NCI-H187 treated with DMSO at 0.1 percent for 48 hours (cell line): ENCODE data around the gene SNX10.

Experiments
- DNase-seq: peaks from one replicate; lab custom pipeline; 2025; lab: John Stamatoyannopoulos, UW

Gene SNX10

DNA sequence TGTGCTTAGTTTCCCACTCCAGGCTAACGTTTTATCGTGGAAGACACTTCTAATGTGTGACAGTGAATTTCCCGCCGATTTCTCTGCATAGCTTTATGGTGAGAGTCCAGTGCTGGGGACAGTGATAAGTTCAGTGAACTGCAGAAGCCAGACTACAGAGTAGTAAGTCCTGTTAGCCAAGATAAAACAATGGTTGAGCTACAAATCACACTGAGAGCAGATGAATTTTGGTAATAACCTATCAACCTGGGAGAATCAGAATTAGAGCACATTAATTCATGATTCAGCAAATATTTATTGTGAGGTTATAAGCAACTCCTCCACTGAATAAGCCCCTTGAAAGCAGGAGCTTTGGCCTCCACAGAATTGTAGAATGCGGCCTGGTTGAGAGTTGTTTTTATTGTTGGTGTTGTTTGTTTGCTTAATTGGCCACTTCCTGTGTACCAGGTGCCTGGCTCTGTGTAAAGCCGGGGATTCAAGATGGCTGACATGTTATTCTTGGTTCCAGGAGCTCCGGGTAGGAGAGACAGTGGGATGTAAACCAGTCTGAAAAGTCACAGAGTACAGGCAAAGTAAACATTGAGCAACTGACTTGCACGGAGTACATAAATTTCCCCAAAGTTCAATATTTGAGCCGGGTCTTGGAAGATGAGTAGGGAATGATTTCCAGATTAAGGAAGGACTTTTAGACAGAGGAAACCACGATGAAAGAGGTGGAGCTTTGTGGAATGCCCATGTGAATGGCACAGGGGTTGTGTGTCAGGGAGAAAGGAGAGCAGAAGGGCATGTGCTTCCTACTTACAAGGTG lies 112.7 kb downstream of the SNX10 start:
- DNase-seq: no peak

- DNase-seq: no peak
These were observed 114.8 kb downstream of the SNX10 start for GRCh38 chr7:26406433-26406832.

DNA sequence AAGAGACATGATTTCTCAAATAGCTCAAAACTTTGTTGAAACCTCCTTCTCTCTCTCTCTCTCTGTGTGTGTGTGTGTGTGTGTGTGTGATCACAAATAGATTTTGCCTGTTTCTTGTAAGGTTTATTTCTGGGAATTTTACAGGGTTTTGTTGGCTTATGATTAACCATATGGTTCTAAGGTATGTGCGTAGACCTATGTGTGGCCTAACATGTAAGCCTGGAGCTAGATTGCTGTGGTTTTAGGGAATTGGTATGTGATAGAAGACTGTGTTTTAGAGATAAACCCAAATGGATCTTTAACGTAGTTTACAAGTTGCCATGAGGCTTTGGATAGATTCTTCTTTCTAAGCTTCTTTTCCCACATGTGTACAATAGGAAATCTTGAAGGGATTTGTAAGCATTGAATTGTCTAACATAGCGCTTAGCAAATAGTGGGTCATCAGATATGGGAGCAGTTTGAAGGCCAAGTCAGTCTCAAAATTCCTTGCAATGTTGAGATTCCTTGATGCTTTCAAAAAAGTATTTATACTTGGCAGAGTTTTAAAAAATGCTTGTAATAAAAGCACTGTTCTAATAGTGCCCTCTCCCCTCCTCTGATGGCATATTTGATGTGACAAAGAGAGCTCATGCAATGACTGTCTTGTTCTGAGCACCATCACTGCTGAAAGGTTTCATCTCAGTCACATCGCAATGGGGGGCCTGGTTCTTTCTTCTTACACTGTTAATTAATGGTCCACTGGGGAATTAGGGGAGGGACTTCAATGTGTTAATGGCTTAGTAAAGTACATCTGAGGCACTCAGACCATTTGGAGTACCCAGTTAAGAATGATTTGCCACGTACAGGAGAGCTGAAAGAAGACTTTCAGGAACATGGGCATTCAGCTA lies 118.2 kb downstream of the SNX10 start:
- DNase-seq: peak; percentile 91

DNA sequence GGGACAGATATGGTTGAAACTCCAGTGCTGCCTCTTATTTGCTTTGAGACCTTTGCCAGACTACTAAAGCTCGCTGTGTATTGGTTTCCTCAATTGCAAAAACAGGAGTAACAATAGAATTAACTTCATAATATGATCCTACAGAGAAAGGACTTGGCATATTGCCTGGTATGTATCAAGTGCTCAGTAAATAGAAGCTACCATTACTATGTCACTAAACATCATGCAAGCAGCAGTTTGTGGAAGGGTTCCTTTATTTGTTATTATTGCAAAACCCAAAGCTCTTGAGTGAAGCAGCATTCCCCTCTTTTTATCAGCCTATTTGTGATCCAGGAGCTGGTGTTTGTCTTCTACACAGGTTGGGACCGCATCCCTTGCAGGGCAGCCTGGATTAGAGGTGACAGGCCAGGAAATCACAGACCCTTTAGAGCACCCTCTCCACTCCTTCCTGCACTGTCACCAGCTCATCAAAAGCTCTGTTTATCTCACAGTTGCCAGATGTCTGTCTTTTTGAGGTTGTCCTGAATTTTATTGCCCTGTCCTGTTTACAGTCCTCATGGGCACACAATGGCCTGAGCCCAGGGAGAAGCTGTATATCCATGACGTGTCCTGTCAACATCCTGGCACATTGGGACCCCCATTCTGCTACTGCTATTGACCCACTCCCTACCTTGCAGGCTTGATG lies 121.5 kb downstream of the SNX10 start:
- peak; percentile 67 for DNase-seq

GRCh38 chr7:26416004-26416403 lies 124.3 kb downstream of the SNX10 start:
- DNase-seq: no peak

DNA sequence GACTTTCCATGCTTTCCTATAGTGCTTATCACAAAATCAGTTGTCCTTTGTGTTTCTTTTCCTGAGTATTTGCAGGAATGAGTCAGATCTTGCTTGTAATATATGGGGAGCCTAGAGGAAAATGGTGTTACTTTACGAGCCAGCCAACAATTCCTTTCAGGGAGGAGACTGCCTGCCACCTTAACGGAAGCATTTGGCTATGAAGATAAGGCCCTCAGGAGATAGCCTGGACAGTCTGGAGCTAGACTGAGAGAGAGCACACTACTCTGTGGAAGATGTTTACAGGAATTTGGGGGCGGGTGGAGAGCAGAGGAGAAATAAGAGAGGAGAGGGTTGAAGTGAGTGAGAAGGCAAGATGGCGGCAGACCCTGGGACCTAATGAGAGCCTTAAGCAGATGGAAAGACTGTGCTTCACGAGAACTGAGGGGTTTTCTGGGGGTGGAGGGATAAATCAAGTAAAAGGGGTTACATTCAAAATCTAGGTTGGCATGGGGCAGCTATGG lies 126.3 kb downstream of the SNX10 start:
- no peak for DNase-seq

GRCh38 chr7:26419198-26419597 lies 127.5 kb downstream of the SNX10 start:
- DNase-seq: no peak

GRCh38 chr7:26420422-26421019 lies 128.9 kb downstream of the SNX10 start:
- no peak for DNase-seq

DNA sequence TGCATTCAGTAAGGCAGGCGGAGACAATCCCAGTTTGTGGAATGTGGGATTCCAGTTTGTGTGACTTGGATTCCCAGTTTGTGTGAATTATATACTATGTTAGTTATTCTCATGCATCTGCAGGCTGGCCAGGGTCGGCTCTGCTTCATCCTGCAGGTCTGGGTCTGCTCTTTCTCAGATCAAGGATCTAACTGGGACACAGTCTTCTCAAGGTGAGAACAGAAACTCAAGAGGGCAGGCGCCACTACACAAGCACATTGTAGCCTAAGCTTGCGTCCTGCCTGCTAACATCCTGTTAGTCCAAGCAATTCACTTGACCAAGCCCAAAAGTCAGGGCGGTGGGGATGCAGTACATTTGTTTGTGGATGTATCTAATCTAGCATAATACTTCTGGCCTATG lies 131.1 kb downstream of the SNX10 start:
- DNase-seq: no peak

DNA sequence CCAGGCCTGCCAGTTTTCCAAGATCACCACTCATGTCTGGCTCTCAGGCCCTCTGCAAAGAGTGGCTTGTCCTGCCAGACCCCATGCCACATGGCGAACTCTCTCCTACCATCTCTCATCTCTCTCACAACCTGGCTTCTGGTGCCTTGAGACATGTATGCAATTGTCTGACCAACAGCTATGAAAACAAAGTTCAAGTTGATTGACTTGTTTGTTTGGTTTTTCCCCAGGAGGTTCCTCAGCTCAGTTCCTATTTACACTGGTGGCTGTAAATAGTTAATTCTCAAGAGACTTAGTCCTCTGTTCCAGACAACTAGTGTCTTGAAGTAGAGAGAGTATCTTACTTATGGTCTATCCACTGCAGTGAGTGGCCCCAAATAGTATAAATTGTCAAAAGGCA lies 131.8 kb downstream of the SNX10 start:
- DNase-seq: no peak
